Activated CD4-positive, CD25-positive, alpha-beta regulatory T cell treated with anti-CD3 and anti-CD28 coated beads, Interleukin-2, amount 50 U/mL, for 24 hours (primary cell): Measurements from ENCODE around the gene LDB2.
"Not testable (repeated sequence)": the region's sequence is repeated elsewhere in the genome, so short reads cannot be mapped to it uniquely, and the experiment has no call there.

Experiments used
- ATAC-seq, 2 donors: fragments of 150-1000 bp; cut with Tn5 transposase; one replicate each; pipeline ENCODE4 v1.10.0; 2021; ENCODE audit warnings: mild to moderate bottlenecking in 1 of 2, moderate library complexity in 1 of 2

LDB2 gene

DNA sequence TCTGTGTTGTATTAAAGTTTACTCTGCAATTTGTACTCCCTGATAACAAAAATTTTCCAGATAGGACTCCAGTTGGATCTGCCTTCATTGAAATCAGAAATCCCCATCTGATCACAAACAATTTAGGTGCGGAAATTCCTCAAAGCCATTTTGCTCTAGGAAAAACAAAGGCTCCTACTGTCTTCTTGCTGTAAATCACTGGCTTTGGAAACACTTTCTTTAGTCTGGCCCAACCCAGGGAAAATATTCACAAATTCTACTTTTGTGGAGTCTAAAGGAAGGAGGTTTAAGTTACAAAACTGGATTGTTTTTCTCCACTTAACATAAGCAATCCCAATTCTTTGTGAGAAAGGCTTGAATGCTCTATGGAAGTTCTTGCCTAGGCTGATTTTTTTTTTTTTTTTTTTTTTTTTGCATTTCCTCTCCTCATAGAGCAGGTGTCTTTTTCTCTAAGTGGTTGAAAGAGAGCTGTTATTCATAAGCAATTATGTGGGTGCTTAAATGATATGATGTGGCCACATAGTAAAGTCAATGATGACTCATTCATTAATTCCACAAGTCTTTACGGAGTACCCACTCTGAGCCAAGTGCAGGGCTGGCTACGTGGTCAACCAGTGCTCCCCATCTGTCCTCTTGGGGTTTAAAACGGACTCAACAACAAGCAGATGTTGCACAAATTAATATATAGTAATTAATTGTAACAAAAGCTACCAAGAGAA is 261.4 kb downstream of the LDB2 start:
- ATAC-seq = no peak

- no peak for ATAC-seq
These were observed 262.1 kb downstream of the LDB2 start for GRCh38 chr4:16636304-16636703.

GRCh38 chr4:16629274-16629673 is 269.2 kb downstream of the LDB2 start:
- ATAC-seq = not testable (repeated sequence)

- ATAC-seq = not testable (repeated sequence)
These were observed 269.6 kb downstream of the LDB2 start for GRCh38 chr4:16628835-16629234.

DNA sequence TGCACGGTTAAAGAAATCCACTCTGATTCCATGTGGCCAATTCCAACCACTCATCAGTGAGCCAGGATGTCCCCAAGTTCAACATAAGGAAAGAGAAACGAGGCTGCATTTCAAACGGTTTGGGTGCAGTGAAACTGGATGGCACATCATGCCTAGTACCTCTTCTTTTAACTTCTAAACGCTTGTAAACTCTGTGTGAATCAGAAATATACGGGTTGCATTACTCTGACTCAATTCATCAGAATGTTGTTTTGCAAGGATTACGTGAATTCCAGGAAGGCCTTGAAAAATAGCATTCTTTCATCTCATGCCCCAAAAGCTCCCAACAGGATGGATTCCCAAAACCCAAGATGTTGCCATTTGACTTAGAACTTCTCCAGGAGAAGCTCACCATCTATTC is 270.4 kb downstream of the LDB2 start:
- no peak for ATAC-seq

DNA sequence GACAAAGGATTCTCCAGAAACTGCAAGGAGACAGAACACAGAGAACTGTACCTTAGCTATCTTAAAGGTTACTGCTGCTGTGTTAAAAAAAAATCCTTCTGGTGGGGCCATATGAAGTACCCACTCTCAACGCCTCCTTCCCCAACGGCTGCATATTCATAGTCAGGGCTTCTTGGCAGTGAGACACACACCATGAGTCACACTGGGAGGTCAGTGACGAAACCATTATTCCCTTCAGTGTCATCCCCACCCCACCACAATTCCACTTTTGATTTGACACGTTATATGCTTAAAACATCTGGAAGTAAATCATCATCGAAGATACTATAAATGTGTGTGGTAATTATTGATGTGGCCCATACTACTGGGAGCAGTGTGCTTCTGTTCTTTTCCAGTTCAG is 271.5 kb downstream of the LDB2 start:
- ATAC-seq = no peak

DNA sequence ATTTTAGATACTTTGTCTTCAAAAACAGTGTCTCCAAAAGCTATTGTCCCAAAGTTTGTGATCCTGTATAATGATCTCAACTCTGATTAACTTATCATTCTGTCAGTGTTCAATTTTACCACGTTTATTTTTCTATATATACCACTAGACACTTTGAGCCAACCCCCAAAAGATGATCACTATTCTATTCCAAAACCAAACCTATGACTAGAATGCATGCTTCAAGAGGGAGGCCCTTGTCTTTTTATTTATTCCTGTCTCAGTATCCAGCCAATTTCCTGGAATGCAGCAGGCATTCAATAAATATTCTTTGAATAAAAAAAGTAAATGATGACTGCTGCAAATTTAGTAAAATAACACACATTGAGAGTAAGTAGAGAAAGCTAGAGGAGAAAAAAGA is 275.6 kb downstream of the LDB2 start:
- no peak for ATAC-seq

DNA sequence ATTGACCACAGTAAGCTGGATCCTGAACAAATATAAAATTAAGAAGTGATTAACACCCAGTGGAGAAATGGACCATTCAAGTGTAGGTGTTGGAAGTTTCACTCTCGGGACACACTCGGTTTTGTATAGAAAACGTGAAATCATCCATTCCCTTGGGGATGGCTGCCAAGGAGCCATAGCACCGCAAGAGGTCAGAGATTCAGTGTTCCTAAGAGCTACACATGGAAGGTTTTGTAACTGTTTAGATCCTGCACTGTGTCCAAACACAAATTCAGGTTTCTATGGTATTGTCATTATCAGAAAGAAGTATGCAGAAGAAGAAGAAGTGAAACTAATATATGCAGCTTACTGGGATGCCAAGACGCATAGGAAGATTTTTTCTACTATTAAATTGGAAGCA is 281.0 kb downstream of the LDB2 start:
- ATAC-seq = no peak

- ATAC-seq = no peak
These were observed 281.4 kb downstream of the LDB2 start for GRCh38 chr4:16617011-16617410.

DNA sequence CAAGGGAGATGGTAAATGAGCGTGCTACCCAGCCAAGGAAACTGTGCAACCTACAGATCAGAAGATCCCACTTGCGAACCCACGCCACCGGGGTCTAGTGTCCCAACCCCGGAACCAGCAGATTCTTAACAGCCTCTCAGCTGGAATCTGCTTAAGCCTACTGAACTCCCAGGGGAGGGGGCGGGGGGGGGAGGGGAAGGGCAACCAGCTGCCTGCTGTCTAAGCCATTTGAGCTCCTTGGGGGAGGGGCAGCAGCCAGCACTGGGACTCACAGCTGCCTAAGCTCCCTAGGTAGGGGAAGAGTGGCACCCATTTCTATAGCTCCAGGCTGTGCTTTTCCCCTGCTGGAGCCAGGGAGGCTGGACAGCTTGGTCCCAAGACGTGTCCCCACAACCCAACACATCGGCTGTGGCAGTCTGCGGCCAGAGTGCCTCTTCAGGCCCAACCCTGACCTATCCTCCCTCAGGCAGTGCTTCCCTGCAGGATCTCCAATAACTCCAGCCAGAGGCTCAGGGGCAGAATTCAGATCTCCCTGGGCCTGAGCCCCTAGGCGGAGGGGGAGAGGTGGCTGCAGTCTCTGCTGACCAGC is 289.2 kb downstream of the LDB2 start:
- ATAC-seq = no peak

- no peak for ATAC-seq
These were observed 289.8 kb downstream of the LDB2 start for GRCh38 chr4:16608611-16609125.

DNA sequence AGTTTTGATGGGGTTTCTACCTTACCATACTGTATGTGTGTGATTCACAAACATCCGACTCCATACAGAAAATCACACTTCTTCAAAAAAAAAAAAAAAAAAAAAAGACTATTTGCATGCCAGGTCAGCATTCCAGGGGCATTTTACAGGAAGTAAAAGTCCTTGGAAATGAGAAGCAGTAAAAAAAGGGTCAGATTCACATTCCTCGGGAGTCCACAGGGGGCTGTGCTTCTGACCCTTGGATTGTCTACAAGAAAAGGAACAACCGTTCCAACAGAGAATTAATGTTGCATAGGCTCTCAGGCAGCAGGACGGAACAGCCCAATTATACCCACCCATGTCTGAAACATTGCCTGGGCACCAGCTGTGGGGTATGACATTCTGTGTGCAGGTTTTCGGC is 290.3 kb downstream of the LDB2 start:
- no peak for ATAC-seq

- ATAC-seq = no peak
These were observed 291.0 kb downstream of the LDB2 start for GRCh38 chr4:16607241-16608066.

DNA sequence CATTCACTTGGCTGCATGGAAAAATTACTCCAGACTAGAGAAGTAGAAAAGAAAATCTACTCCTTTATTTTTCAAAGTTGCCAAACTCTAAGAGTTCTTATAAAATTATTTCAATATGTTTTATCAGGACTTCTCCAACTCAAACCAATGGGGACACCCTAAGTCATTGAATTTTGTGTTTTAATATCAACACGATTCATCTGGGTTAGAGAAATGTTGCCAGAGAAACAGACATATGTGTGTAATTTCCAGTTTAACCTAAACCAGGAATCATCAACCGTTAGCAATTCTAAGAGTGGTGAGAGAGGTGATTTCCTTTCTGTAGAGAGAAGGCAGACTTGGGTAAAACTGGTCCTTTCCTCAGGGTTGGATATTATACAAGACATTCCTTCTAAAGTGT is 291.8 kb downstream of the LDB2 start:
- no peak for ATAC-seq

DNA sequence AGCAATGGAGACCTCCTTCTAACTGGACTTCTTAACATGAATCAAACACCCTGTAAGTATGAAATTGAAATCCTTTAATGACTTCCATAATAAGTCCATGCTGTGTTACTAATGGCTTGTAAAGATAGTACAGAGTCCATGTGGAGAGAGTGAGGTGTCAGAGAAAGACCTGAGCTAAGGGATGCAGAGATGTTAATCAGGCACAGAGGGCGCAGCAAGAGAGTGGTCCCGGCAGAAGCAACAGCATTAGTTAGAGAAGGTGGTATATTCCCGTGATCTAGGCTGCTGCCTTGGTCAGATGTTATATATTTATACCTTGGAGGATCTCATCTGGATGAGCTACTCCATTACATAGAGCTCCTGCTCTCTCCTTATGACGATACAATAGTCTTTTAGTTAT is 295.3 kb downstream of the LDB2 start:
- ATAC-seq = no peak

DNA sequence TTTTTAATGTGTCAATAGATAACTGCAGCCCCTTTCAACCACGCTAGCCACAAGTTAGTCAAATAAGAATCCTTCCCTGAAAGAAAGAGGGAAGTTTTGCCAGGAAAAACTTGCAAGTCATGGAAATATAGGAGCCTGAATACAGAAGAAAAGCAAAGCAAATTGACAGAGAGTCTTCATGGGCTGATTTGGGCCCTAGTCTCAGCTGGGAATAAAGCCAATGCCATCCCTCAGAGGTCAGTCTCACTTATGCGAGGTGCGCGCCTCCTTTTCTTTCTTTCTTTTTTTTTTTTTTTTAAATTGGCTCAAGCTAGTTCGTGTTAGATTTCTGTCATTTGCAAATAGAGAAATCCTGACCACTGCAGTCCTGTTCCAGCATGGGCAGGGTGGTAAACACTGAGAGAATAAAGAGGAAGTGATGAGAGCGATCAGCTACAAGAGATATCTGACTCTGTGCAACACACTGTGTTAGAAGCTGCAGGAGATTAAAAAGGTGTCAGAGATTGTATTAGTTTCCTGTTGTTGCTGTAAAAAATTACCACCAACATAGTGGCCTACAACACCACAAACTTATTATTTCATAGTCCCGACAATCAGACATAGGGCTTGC is 299.7 kb downstream of the LDB2 start:
- ATAC-seq = no peak

- ATAC-seq = no peak
These were observed 300.4 kb downstream of the LDB2 start for GRCh38 chr4:16597845-16598596.

GRCh38 chr4:16597443-16597842 is 301.0 kb downstream of the LDB2 start:
- ATAC-seq = no peak

- no peak for ATAC-seq
These were observed 302.2 kb downstream of the LDB2 start for GRCh38 chr4:16596267-16596666.

- ATAC-seq = no peak
These were observed 304.3 kb downstream of the LDB2 start for GRCh38 chr4:16594128-16594527.

GRCh38 chr4:16593386-16593785 is 305.1 kb downstream of the LDB2 start:
- ATAC-seq = no peak

GRCh38 chr4:16591272-16591826 is 307.1 kb downstream of the LDB2 start:
- ATAC-seq = no peak
